Body of pancreas (tissue), 4 donors: ENCODE results near the gene ZNF205.

Experiments used
- POLR2A ChIP-seq, 3 donors: fragments of 450-650 bp; IDR thresholded peaks; one replicate each; pipeline ENCODE4 v1.6.1; 2016; ENCODE audit warnings: antibody characterized with exemption in 3 of 3, mild to moderate bottlenecking in 2 of 3
- TF ChIP-seq, protein P1 (sequence below), 7 experiments: fragments of 450-650 bp in 4 of 7; fragments of 200-600 bp in 3 of 7; sonication (generic) in 3 of 7; IDR thresholded peaks; one replicate each; pipeline ENCODE4 v1.5.1; 2016 to 2019; ENCODE audit warnings: antibody characterized with exemption in 7 of 7

DNA sequence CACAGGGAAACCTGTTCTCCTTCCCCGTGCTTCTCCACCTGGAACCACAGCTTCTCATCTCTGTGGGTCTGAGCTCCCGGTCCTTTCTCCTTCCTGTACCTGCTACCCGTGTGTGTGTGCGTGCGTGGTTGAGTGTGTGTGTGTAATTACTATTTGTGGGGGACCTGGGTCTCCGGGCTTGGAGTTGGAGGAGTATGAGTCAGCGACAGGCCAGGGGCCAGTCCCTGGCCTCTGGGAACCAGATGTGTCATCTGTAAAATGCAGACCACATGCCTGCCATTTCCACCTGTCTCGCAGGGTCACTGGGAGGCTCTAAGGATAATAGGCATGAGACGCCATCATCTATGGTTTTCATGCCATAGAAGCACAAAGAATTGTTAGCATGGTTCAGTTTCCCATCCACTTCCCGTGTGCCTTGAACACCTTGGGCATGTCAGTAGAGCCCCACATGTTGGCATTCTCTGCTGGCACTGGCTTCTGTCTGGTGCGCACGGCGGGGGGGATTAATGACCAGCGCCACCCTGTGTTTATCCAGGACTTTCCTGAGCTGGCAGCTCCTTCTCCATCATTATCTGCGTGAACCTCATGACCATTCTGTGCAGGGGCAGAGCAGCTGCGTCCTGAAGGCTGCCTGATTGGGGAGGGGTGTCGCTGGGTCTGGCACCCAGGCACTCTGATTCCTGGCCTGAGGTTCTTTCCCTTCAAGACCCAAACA lies 1.5 kb downstream of the ZNF205 start:
- TF ChIP-seq, protein P1, sequence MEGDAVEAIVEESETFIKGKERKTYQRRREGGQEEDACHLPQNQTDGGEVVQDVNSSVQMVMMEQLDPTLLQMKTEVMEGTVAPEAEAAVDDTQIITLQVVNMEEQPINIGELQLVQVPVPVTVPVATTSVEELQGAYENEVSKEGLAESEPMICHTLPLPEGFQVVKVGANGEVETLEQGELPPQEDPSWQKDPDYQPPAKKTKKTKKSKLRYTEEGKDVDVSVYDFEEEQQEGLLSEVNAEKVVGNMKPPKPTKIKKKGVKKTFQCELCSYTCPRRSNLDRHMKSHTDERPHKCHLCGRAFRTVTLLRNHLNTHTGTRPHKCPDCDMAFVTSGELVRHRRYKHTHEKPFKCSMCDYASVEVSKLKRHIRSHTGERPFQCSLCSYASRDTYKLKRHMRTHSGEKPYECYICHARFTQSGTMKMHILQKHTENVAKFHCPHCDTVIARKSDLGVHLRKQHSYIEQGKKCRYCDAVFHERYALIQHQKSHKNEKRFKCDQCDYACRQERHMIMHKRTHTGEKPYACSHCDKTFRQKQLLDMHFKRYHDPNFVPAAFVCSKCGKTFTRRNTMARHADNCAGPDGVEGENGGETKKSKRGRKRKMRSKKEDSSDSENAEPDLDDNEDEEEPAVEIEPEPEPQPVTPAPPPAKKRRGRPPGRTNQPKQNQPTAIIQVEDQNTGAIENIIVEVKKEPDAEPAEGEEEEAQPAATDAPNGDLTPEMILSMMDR (IDR thresholded peaks at IDR 0.05): no peak
- TF ChIP-seq POLR2A (IDR thresholded peaks at IDR 0.05): no peak
